Retinal pigment epithelial cell (primary cell): ENCODE data around the gene MYO5A.
"Not testable (repeated sequence)": the region's sequence is repeated elsewhere in the genome, so short reads cannot be mapped to it uniquely, and the experiment has no call there.

Experiments used
- DNase-seq: peaks from one replicate; pipeline ENCODE4 v3.0.0-alpha.2; 2010; ENCODE audit warnings: low read depth
- H3K4me3 ChIP-seq: 2 replicates; pipeline ENCODE4 v1.5.1; 2011; ENCODE audit warnings: mild to moderate bottlenecking, low read length, control low read depth, moderate library complexity
- CTCF ChIP-seq: conservative IDR thresholded peaks from 2 replicates; pipeline ENCODE4 v1.5.1; 2011; ENCODE audit warnings: low read depth, low read length, control low read depth, inconsistent platforms

MYO5A gene

GRCh38 chr15:52528564-52529340, at the start of gene MYO5A:
Gene MYO5A (minus strand): TSS chr15:52528880. CDS start chr15:52528806, 74 bp downstream.
- DNase-seq: peak; percentile 20
- TF ChIP-seq CTCF: peak; percentile 7
- H3K4me3 ChIP-seq: peak within 1 kb of the TSS; percentile 72

- no peak overlapping the region for H3K4me3 ChIP-seq
- no peak for TF ChIP-seq CTCF
- no peak for DNase-seq
Observed at GRCh38 chr15:52576692-52577091, 48.0 kb upstream of the MYO5A start.

GRCh38 chr15:52575573-52575972, 46.9 kb upstream of the MYO5A start:
- not testable (repeated sequence) for DNase-seq, H3K4me3 ChIP-seq

GRCh38 chr15:52575072-52575471, 46.4 kb upstream of the MYO5A start:
- DNase-seq: no peak
- H3K4me3 ChIP-seq: no peak overlapping the region
- no peak for TF ChIP-seq CTCF

- H3K4me3 ChIP-seq, DNase-seq: not testable (repeated sequence)
Observed at GRCh38 chr15:52574623-52575022, 45.9 kb upstream of the MYO5A start.

- H3K4me3 ChIP-seq: peak within 1 kb of the TSS; percentile 83
- DNase-seq: peak; percentile 72
- TF ChIP-seq CTCF: peak; percentile 17
Observed at GRCh38 chr15:52568601-52569585, 40.2 kb upstream of the MYO5A start, which contains the start of gene ARPP19. Gene ARPP19 (minus strand): TSS chr15:52569030. CDS start chr15:52568892, 138 bp downstream.

- no peak for DNase-seq
- peak overlapping the region; percentile 83 for H3K4me3 ChIP-seq
- TF ChIP-seq CTCF: no peak
Observed at GRCh38 chr15:52567871-52568600, 39.4 kb upstream of the MYO5A start.
